ENCODE data around the gene GREB1L. TPM values are rescaled to one million over a fixed set of nuclear protein-coding genes. Genes with fewer than 3 reads are reported as not detected.

The GREB1L gene
- polyA plus RNA-seq, 1 of the 3 experiments (the other 2 are of a cell fraction), result under 0.01 TPM

DNA sequence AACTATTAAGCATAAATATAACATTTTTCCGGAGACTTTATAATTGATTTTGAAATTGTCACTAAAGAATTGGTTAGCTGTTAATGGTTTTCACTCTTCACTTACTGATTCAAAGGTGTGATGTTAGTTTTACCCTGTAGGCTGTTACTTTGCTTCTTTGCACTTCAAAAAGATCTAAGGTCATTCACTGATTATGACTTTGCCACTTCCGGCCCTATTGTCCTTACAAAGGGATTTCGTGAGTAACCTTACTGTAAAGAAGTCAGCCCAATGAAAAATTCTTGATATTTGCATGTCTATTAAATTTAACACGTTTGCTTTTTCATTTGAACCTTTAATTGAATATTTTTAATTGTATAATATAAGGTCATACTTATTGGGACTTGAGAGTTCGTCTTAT, 61.4 kb downstream of the GREB1L start:
- Histone ChIP-seq H3K4me2 (no peak overlapping the region), H3K79me2 (ENCODE audit: insufficient read depth) (no peaks in the 10 kb centered on the region), H2AFZ (ENCODE audit: low read depth) (no peak overlapping the region), H3K4me3 (ENCODE audit: low read depth in 2 of 2, low read length in 1 of 2) (no peak overlapping the region), H3K36me3 (replicated peaks in 1 of 2; ENCODE audit: control insufficient read depth in 1 of 2, insufficient read depth in 2 of 2, low read length in 1 of 2) (no peaks in the 10 kb centered on the region), H4K20me1 (ENCODE audit: insufficient read depth) (no peaks in the 10 kb centered on the region), H3K9ac (no peak overlapping the region), H3K4me1 (ENCODE audit: control insufficient read depth in 1 of 2, insufficient read depth in 2 of 2, low read depth in 1 of 2, low read length in 1 of 2) (no peaks in the 10 kb centered on the region), H3K9me2 (no peaks in the 10 kb centered on the region), H3K27me3 (ENCODE audit: insufficient read depth) (peaks cover 9% of the 10 kb centered on the region; the same call in 1 of the 2 replicates), H3K9me3 (no peaks in the 10 kb centered on the region), H3F3A (replicated peaks; ENCODE audit: insufficient read depth) (no peaks in the 10 kb centered on the region), H3K27ac (ENCODE audit: low read depth in 2 of 2, low read length in 1 of 2) (no peak overlapping the region)
- ChIA-PET POLR2A (no interaction called here), CTCF (no interaction called here)
- no peak for DNase-seq
- WGBS (ENCODE audit: low lambda C conversion rate), result 8% methylated on average over 5 of the region's 5 CpGs
- TF ChIP-seq FOXM1 (IDR thresholded peaks at IDR 0.05; ENCODE audit: low read depth) (no peak), NRF1 (IDR thresholded peaks at IDR 0.05; ENCODE audit: low read depth, low read length) (no peak), ELF1 (IDR thresholded peaks at IDR 0.05) (no peak), POLR2AphosphoS5 (IDR thresholded peaks at IDR 0.05; ENCODE audit: low read depth, low read length) (no peak), MEF2A (IDR thresholded peaks at IDR 0.05; ENCODE audit: borderline replicate concordance, low read depth) (no peak), EZH2phosphoT487 (IDR thresholded peaks at IDR 0.05; ENCODE audit: borderline replicate concordance, low read depth) (no peak)
- TF ChIP-seq, protein P1, sequence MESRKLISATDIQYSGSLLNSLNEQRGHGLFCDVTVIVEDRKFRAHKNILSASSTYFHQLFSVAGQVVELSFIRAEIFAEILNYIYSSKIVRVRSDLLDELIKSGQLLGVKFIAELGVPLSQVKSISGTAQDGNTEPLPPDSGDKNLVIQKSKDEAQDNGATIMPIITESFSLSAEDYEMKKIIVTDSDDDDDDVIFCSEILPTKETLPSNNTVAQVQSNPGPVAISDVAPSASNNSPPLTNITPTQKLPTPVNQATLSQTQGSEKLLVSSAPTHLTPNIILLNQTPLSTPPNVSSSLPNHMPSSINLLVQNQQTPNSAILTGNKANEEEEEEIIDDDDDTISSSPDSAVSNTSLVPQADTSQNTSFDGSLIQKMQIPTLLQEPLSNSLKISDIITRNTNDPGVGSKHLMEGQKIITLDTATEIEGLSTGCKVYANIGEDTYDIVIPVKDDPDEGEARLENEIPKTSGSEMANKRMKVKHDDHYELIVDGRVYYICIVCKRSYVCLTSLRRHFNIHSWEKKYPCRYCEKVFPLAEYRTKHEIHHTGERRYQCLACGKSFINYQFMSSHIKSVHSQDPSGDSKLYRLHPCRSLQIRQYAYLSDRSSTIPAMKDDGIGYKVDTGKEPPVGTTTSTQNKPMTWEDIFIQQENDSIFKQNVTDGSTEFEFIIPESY (IDR thresholded peaks at IDR 0.05; ENCODE audit: borderline replicate concordance, low read depth), result no peak
- TF ChIP-seq, protein P2, sequence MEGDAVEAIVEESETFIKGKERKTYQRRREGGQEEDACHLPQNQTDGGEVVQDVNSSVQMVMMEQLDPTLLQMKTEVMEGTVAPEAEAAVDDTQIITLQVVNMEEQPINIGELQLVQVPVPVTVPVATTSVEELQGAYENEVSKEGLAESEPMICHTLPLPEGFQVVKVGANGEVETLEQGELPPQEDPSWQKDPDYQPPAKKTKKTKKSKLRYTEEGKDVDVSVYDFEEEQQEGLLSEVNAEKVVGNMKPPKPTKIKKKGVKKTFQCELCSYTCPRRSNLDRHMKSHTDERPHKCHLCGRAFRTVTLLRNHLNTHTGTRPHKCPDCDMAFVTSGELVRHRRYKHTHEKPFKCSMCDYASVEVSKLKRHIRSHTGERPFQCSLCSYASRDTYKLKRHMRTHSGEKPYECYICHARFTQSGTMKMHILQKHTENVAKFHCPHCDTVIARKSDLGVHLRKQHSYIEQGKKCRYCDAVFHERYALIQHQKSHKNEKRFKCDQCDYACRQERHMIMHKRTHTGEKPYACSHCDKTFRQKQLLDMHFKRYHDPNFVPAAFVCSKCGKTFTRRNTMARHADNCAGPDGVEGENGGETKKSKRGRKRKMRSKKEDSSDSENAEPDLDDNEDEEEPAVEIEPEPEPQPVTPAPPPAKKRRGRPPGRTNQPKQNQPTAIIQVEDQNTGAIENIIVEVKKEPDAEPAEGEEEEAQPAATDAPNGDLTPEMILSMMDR (IDR thresholded peaks at IDR 0.05), result no peak
- TF ChIP-seq, protein P3, sequence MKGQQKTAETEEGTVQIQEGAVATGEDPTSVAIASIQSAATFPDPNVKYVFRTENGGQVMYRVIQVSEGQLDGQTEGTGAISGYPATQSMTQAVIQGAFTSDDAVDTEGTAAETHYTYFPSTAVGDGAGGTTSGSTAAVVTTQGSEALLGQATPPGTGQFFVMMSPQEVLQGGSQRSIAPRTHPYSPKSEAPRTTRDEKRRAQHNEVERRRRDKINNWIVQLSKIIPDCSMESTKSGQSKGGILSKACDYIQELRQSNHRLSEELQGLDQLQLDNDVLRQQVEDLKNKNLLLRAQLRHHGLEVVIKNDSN (IDR thresholded peaks at IDR 0.05; ENCODE audit: borderline replicate concordance, low read depth), result no peak
- TF ChIP-seq, protein P4, sequence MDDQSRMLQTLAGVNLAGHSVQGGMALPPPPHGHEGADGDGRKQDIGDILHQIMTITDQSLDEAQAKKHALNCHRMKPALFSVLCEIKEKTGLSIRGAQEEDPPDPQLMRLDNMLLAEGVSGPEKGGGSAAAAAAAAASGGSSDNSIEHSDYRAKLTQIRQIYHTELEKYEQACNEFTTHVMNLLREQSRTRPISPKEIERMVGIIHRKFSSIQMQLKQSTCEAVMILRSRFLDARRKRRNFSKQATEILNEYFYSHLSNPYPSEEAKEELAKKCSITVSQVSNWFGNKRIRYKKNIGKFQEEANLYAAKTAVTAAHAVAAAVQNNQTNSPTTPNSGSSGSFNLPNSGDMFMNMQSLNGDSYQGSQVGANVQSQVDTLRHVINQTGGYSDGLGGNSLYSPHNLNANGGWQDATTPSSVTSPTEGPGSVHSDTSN (IDR thresholded peaks at IDR 0.05), result no peak
- TF ChIP-seq, protein P5, sequence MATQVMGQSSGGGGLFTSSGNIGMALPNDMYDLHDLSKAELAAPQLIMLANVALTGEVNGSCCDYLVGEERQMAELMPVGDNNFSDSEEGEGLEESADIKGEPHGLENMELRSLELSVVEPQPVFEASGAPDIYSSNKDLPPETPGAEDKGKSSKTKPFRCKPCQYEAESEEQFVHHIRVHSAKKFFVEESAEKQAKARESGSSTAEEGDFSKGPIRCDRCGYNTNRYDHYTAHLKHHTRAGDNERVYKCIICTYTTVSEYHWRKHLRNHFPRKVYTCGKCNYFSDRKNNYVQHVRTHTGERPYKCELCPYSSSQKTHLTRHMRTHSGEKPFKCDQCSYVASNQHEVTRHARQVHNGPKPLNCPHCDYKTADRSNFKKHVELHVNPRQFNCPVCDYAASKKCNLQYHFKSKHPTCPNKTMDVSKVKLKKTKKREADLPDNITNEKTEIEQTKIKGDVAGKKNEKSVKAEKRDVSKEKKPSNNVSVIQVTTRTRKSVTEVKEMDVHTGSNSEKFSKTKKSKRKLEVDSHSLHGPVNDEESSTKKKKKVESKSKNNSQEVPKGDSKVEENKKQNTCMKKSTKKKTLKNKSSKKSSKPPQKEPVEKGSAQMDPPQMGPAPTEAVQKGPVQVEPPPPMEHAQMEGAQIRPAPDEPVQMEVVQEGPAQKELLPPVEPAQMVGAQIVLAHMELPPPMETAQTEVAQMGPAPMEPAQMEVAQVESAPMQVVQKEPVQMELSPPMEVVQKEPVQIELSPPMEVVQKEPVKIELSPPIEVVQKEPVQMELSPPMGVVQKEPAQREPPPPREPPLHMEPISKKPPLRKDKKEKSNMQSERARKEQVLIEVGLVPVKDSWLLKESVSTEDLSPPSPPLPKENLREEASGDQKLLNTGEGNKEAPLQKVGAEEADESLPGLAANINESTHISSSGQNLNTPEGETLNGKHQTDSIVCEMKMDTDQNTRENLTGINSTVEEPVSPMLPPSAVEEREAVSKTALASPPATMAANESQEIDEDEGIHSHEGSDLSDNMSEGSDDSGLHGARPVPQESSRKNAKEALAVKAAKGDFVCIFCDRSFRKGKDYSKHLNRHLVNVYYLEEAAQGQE (IDR thresholded peaks at IDR 0.05; ENCODE audit: low read depth, low read length), result no peak

Measured in SK-N-SH (cell line).